Iris pigment epithelial cell (primary cell): Measurements from ENCODE around the gene PRRG3.
A peak's percentile ranks its signal among the peaks of the same experiment; 100 is the strongest.

ENCODE experiments used
- DNase-seq: peaks from one replicate; pipeline ENCODE4 v3.0.0-alpha.2; 2011; ENCODE audit warnings: low read depth

Gene PRRG3

DNA sequence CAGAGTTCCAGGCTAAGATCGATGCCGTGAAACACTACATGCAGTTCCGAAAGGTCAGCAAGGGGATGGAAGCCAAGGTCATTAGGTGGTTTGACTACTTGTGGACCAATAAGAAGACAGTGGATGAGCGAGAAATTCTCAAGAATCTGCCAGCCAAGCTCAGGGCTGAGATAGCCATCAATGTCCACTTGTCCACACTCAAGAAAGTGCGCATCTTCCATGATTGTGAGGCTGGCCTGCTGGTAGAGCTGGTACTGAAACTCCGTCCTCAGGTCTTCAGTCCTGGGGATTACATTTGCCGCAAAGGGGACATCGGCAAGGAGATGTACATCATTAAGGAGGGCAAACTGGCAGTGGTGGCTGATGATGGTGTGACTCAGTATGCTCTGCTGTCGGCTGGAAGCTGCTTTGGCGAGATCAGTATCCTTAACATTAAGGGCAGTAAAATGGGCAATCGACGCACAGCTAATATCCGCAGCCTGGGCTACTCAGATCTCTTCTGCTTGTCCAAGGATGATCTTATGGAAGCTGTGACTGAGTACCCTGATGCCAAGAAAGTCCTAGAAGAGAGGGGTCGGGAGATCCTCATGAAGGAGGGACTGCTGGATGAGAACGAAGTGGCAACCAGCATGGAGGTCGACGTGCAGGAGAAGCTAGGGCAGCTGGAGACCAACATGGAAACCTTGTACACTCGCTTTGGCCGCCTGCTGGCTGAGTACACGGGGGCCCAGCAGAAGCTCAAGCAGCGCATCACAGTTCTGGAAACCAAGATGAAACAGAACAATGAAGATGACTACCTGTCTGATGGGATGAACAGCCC is 48.6 kb downstream of the PRRG3 start:
- DNase-seq = no peak

GRCh38 chrX:151745651-151746050 is 50.4 kb downstream of the PRRG3 start:
- DNase-seq = no peak

- DNase-seq = no peak
Observed at GRCh38 chrX:151746502-151746901, 51.2 kb downstream of the PRRG3 start.

DNA sequence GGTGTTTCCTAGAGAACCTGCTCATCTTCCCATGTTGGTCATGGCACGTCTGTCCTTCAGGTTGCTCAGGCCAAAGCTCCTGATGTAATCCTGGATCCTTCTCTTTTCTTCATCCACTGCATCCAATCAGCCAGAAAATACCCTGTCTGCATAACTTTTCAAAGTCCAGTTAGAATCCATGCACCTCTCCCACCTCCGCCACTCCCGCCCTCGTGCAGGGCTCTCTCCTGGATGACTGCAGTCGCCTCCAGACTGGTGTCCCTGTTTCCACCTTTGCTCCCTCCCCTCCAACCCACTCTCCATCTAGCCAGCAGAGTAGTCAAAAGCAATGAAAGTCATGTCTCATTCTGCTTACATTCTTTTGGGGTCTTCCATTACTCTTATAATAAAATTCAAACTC is 55.3 kb downstream of the PRRG3 start:
- DNase-seq = no peak

DNA sequence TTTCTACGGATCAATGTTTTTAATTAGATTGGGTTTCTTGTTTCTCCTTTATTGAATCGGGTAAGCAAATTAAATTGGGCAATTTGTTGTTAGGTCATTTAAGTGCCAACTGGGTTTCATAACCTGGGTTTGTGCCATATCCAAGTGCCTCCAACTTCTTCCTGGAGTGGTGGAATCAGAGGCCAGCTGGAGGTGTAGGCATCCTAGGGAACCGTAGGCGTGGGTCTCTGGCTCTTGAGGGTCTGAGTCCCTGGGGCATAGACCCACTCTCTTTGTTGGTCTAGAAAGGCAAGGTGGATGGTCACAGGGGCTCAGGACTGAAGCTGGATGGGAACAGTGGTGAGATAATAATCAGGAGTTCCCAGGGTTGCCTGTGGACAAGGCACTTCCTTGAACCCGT is 57.6 kb downstream of the PRRG3 start:
- DNase-seq = no peak

DNA sequence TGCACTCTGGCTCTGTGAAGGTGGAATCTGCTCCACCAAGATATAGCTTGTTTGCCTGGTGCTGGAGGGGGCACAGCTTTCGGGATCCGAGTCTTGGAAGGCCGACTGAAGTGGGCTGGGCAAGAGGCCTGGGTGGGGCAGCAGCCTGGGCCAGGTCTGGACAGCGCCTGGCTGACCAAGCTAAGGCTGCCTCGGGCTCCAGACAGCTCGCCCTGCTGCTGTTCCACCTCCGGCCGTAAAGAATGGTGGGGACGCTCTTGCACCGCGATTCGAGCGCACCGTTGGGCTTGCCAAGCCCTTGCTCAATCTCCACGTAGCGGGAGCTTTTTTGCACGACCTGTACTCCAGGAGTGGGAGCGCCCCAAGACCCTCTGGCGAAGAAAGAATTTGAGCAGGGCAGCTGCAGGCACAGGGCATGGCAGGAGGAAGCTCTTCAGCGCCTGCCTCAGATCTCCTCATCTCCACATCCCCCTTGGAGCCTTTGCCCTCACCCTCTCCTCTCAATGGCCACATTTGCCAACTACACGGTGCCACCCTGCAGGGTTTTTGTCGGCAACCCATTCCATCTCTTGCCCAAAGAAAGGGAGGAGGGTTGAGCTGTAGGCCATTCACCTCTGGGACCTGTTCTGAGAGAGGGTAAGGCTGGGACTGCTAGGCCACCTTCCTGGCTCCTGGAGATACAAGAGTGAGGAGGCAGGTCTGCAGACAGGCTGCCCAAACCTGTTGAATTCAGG is 58.2 kb downstream of the PRRG3 start:
- peak; percentile 65 for DNase-seq

DNA sequence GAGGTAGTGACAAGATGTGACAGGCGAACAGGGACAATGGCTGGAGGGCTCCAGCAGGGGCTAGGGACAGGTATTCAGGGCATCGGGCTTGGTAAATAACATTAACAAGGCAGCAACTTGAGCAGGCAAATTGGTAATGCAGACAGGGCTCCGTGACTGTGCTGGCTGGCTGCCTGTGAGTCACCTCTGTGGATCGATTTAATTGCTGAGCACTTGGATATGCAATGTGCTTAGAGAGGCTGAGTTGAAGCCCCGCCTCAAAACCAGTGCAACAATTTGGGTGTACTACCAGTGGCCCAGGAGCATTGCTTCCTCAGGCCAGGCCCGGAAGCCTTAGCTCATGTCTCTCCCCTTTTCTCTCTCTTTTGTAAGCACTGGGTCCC is 58.8 kb downstream of the PRRG3 start:
- DNase-seq = peak; percentile 72

GRCh38 chrX:151754641-151755215 is 59.5 kb downstream of the PRRG3 start:
- peak; percentile 48 for DNase-seq
